NCI-H2107 (cell line): ENCODE results near the gene ERF.

ENCODE experiments used
- DNase-seq: peaks from one replicate; lab custom pipeline; 2025; lab: John Stamatoyannopoulos, UW

Gene ERF

GRCh38 chr19:42253245-42254088, 1.5 kb downstream of the ERF start:
- no peak for DNase-seq

GRCh38 chr19:42252365-42253244, 2.3 kb downstream of the ERF start:
- no peak for DNase-seq

GRCh38 chr19:42251572-42252358, 3.2 kb downstream of the ERF start:
- DNase-seq = no peak

GRCh38 chr19:42250666-42251531, 4.0 kb downstream of the ERF start:
- no peak for DNase-seq

GRCh38 chr19:42250183-42250665, 4.7 kb downstream of the ERF start:
- no peak for DNase-seq

- DNase-seq = no peak
Measured at GRCh38 chr19:42249769-42250168, 5.2 kb downstream of the ERF start.

- no peak for DNase-seq
Measured at GRCh38 chr19:42249149-42249750, 5.7 kb downstream of the ERF start.

- DNase-seq = no peak
Measured at GRCh38 chr19:42248270-42249148, 6.4 kb downstream of the ERF start.

GRCh38 chr19:42247640-42248199, 7.2 kb downstream of the ERF start:
- no peak for DNase-seq

- no peak for DNase-seq
Measured at GRCh38 chr19:42246922-42247639, 7.8 kb downstream of the ERF start.

GRCh38 chr19:42246143-42246921, 8.6 kb downstream of the ERF start:
- peak; percentile 38 for DNase-seq

GRCh38 chr19:42245231-42245630, 9.7 kb downstream of the ERF start:
- no peak for DNase-seq

GRCh38 chr19:42244347-42245220, 10.3 kb downstream of the ERF start:
- peak; percentile 82 for DNase-seq

GRCh38 chr19:42242512-42243409, 12.2 kb downstream of the ERF start, which contains the start of gene GSK3A:
Gene GSK3A, minus strand, starts transcription at chr19:42242602. Its CDS starts 137 bp downstream, at chr19:42242465.
- peak; percentile 98 for DNase-seq

- no peak for DNase-seq
Measured at GRCh38 chr19:42242069-42242511, 12.8 kb downstream of the ERF start.

GRCh38 chr19:42241279-42241678, 13.6 kb downstream of the ERF start:
- no peak for DNase-seq
